ENCODE data around the gene ARMH4.

DNA sequence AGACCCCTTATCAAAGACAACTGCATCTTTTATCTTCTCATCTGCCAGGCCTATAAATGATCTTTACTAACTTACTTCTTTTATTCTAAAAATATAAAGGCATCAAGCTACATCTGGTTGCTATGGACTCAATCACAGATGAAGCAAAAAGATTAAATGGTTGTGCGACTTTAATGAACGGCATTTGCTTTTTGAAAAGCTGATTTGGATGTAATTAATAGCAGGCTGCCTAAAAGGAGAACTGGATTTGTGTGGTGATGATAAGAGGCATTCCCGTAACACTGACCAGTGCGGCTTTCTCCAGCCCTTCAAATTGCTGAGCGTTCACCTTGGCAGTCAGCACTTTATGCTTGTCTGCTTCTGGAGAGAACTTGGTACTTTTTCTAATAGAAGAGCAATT lies 103.8 kb downstream of the ARMH4 start:
- no peak for TF ChIP-seq CTCF (IDR thresholded peaks at IDR 0.05; ENCODE audit: low read depth, low read length, poor library complexity, severe bottlenecking)
- TF ChIP-seq EZH2phosphoT487 (IDR thresholded peaks at IDR 0.05; ENCODE audit: borderline replicate concordance, low read length) = no peak

Measured in DOHH2 (cell line).